Heart left ventricle (tissue), 13 donors: ENCODE measurements around the gene HS6ST1.

ENCODE experiments used
- POLR2A ChIP-seq, 2 donors: fragments of 450-650 bp; IDR thresholded peaks; one replicate each; pipeline ENCODE4 v1.6.1; 2017; ENCODE audit warnings: antibody characterized with exemption in 2 of 2, mild to moderate bottlenecking in 2 of 2, moderate library complexity in 2 of 2
- TF ChIP-seq, protein P1 (sequence below), 12 donors: fragments of 200-600 bp; sonication (generic) in 4 of 12; IDR thresholded peaks; one replicate each; pipeline versions ENCODE4 v1.5.0 to v1.8.0; 2018 to 2022; ENCODE audit warnings: antibody characterized with exemption in 12 of 12, mild to moderate bottlenecking in 5 of 12
- donor health status: ischemic (EF 13 %, LVEDD 7.1; RV severe dilation, severe dysfunction).
- donor health status: DM: no; HTN: yes; CAD: no.
- donor health status: DM: no; HTN: no; CAD: no.
- donor health status: ischemic (EF 25% LVEDD 6.9; RV normal size, moderate dysfunction).
- donor health status: ischemic (EF 25% LVEDD 5.7; RV mildly dilated, moderate dysfunction).
- donor health status: ischemic (EF 35%, LVEDD 5.7; RV mildly dilated, moderate dysfunction).
- donor health status: nonischemic (EF 11% LVEDD 7.7; RV severe dilation, severe dysfunction).
- donor health status: DM: yes; HTN: yes; CAD: no.
- donor health status: PGD.
- donor health status: ischemic (EF 29% LVEDD 5.4; RV normal size, mild dysfunction).
- donor health status: nonischemic (EF 23%, LVEDD 6.1; RV moderate dilation, normal function).

GRCh38 chr2:128261245-128262128 is 57.2 kb downstream of the HS6ST1 start:
- TF ChIP-seq, protein P1, sequence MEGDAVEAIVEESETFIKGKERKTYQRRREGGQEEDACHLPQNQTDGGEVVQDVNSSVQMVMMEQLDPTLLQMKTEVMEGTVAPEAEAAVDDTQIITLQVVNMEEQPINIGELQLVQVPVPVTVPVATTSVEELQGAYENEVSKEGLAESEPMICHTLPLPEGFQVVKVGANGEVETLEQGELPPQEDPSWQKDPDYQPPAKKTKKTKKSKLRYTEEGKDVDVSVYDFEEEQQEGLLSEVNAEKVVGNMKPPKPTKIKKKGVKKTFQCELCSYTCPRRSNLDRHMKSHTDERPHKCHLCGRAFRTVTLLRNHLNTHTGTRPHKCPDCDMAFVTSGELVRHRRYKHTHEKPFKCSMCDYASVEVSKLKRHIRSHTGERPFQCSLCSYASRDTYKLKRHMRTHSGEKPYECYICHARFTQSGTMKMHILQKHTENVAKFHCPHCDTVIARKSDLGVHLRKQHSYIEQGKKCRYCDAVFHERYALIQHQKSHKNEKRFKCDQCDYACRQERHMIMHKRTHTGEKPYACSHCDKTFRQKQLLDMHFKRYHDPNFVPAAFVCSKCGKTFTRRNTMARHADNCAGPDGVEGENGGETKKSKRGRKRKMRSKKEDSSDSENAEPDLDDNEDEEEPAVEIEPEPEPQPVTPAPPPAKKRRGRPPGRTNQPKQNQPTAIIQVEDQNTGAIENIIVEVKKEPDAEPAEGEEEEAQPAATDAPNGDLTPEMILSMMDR (IDR thresholded peaks at IDR 0.05) = no peak
- no peak for TF ChIP-seq POLR2A (IDR thresholded peaks at IDR 0.05)
